GM18951 (cell line): ENCODE measurements around the gene PANK2.

Experiments used
- POLR2A ChIP-seq: IDR thresholded peaks from 4 replicates; pipeline ENCODE4 v1.6.1; 2011; ENCODE audit warnings: mild to moderate bottlenecking; ENCODE audit not compliant: insufficient read length, insufficient read depth; ENCODE audit errors: extremely low read depth
- in situ Hi-C: fragments of 300-500 bp; cut with MboI; formaldehyde crosslinking; loops from one replicate; pipeline ENCODE4 v1.12.0; 2022; ENCODE audit warnings: low sequenced_read_pairs, mixed read lengths, inconsistent platforms; ENCODE audit not compliant: unreplicated experiment

Gene PANK2

GRCh38 chr20:3862333-3862732, 26.9 kb upstream of the PANK2 start:
- in situ Hi-C loops, result no loop called here

DNA sequence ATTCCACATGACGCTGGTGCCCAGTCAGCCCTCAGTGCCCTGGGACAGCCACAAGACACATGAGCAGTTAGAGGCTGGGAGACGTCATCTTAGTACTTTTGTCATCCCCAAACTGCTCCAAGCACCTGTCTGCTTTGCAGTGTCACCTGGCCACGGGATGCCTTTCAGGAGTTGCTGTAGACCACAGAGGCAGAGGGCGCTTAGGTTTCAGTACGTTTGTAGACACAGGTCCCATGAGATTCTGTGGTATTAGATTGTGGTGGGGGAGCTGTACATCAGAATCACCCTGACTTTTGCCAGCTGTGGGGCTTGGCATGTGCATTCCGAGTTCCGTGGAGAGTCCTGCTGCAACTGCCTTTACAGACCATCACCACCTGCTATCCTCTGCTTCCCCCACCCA, 25.9 kb upstream of the PANK2 start:
- no peak for TF ChIP-seq POLR2A
- in situ Hi-C loops, result no loop called here

More at GRCh38 chr20:3862333-3862732, 26.9 kb upstream of the PANK2 start:
- no peak for TF ChIP-seq POLR2A

GRCh38 chr20:3864518-3864917, 24.7 kb upstream of the PANK2 start:
- in situ Hi-C loops, result no loop called here
- no peak for TF ChIP-seq POLR2A

DNA sequence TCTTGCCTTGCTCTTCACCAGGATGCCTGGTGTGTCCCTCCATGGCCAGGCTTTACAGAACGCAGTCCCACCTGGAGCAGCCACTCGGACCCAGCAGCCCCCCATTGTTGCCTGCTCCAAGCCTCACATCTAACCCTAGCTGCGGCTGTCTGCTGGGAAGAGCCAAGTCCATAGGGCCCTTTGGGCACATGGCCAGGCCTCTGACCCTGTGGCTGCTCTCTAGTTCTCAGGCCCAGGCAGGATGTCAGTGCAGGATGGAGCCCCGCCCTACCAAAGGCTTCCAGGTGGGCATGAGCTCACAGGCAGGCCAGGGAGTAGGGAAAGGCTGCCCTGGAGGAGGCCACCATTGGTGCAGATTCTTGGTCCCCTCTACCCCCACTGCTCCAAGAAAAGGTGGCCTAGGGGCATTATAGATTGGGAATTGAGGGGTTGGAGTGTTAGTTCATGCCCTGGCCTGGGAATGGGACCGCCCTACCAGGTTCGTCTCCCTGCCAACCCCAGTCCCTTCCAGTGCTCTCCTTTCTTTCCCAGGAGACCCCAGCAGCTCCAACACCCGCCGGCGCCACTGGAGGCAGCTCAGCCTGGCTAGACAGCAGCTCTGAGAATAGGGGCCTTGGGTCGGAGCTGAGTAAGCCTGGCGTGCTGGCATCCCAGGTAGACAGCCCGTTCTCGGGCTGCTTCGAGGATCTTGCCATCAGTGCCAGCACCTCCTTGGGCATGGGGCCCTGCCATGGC, 23.9 kb upstream of the PANK2 start:
- TF ChIP-seq POLR2A, result no peak
- in situ Hi-C loops, result no loop called here

- in situ Hi-C loops, result no loop called here
- no peak for TF ChIP-seq POLR2A
Measured at GRCh38 chr20:3865887-3866407, 23.2 kb upstream of the PANK2 start.

DNA sequence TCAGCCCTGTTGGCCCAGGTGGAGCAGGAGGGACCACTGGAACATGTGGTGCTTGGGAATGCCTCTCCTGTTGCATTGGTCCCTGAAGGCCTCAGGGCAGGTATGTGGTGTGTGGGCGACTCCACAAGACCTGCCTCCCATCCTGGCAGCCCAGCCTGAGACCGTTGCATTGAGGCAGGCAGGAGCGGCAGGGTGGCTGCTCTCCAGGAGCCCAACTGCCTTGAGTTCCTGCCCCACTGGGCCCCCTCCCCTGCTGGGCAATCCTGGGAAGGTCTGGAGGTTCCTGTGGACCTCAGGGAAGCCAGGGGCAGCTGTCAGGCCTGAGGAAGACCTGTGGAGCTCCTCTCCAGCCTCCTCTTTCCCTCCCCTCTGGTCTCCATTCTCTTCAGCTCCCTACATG, 22.7 kb upstream of the PANK2 start:
- in situ Hi-C loops, result no loop called here

DNA sequence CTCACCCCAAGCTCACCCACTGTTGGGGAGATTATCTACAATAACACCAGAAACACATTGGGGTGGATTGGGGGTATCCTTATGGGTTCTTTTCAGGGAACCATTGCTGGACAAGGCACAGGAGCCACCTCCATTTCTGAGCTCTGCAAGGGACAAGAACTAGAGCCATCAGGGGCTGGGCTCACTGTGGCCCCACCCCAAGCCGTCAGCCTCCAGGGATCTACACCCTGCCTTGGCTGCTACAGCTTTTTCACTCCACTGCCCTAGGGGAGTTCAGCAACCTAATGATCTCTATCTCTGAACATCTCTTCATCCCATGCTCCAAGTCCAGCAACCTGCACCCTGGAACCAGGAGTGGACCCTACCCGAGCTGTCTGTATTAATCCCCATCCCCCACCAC, 21.4 kb upstream of the PANK2 start:
- no peak for TF ChIP-seq POLR2A
- in situ Hi-C loops, result no loop called here

More for the DNA sequence above, 22.7 kb upstream of the PANK2 start:
- TF ChIP-seq POLR2A, result no peak

GRCh38 chr20:3869839-3870634, 19.1 kb upstream of the PANK2 start:
- no peak for TF ChIP-seq POLR2A
- in situ Hi-C loops, result no loop called here

GRCh38 chr20:3871550-3872265, 17.5 kb upstream of the PANK2 start:
- in situ Hi-C loops, result no loop called here
- TF ChIP-seq POLR2A, result no peak

DNA sequence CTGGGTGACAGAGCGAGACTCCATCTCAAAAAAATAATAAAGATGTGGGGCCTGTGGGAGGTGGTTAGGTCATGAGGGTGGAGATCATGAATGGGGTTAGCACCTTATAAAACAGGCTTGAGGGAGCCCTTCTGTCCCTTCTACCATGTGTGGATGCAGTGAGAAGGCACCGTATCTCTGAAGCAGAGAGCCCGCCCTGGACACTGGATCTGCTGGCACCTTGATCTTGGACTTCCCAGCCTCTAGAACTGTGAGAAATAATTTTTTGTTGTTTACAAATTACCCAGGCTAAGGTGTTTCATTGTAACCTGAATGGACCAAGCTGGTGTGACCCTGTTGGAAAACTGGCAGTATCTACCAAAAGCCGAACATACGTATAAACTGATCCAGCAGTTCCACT, 15.7 kb upstream of the PANK2 start:
- no peak for TF ChIP-seq POLR2A
- in situ Hi-C loops, result no loop called here

DNA sequence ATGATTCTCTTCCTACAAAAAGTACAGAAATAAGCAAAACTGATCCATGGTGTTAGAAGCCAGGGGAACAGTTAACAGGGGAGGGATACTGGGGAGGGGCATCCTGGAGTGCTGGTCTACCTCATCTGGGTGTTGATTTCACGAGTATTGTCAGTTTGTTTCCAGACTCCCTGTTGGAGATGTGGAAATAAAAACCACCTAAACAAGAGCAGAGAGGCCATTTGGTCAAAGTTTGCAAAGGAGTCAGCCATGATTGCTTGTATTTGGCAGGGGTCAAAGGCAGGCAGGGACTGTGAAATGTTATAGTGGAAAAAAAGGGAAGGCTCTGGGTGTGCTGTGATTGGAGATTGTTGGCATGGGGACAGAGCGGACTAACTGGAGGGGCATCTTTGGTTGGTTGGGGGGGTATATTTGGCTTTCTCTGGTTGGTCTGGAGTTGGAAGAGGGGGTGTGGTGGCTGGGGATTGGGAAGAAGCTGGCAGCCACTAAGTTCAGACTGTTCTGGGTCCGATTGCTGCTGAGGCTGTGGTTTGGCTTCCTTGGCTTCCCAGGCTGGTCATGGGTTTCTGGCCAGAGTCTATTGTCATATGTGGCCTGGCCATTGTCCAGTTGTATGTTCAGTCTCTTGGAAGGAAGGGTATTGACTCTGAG, 14.9 kb upstream of the PANK2 start:
- in situ Hi-C loops, result no loop called here

GRCh38 chr20:3875378-3875974, 13.7 kb upstream of the PANK2 start:
- in situ Hi-C loops, result no loop called here
- no peak for TF ChIP-seq POLR2A

More for the DNA sequence above, 14.9 kb upstream of the PANK2 start:
- TF ChIP-seq POLR2A, result no peak
